K562 (cell line): ENCODE results near the gene DESI2. TPM values are rescaled to one million over a fixed set of nuclear protein-coding genes. Genes with fewer than 3 reads are reported as not detected.

Experiments
- ARNT ChIP-seq, 2 experiments: fragments of 450-650 bp; IDR thresholded peaks; 2 replicates each; pipeline ENCODE4 v1.6.1; 2016; ENCODE audit warnings: mild to moderate bottlenecking in 1 of 2
- CREB3L1 ChIP-seq: fragments of 450-650 bp; IDR thresholded peaks from 2 replicates; pipeline ENCODE4 v1.6.1; 2014; ENCODE audit warnings: low read depth, mild to moderate bottlenecking, moderate library complexity, borderline replicate concordance
- DIDO1 ChIP-seq: fragments of 450-650 bp; IDR thresholded peaks from 2 replicates; pipeline ENCODE4 v1.6.1; 2016; ENCODE audit warnings: low read depth, missing biosample characterization, missing genetic modification characterization
- DLX4 ChIP-seq: fragments of 250-450 bp; sonication (Bioruptor Pico); IDR thresholded peaks from 2 replicates; pipeline ENCODE4 v1.6.1; 2021; ENCODE audit warnings: mild to moderate bottlenecking
- ESRRA ChIP-seq: fragments of 450-650 bp; IDR thresholded peaks from 2 replicates; pipeline ENCODE4 v1.6.1; 2014; ENCODE audit warnings: low read depth, mild to moderate bottlenecking, moderate library complexity, borderline replicate concordance
- HNRNPK ChIP-seq: fragments of 200-400 bp; formaldehyde crosslinking; IDR thresholded peaks from one replicate; pipeline ENCODE4 v1.6.1; 2018; ENCODE audit warnings: mild to moderate bottlenecking, low read depth, low read length; ENCODE audit not compliant: poor library complexity, severe bottlenecking
- KAT2B ChIP-seq: IDR thresholded peaks from one replicate; pipeline ENCODE4 v1.6.1; 2012; ENCODE audit warnings: low read depth, mild to moderate bottlenecking, control low read depth, inconsistent platforms, low read length, moderate library complexity
- KAT7 ChIP-seq: sonication (generic); formaldehyde crosslinking; IDR thresholded peaks from 2 replicates; pipeline ENCODE4 v1.8.0; 2022; ENCODE audit warnings: missing genetic modification reagents, mild to moderate bottlenecking, borderline replicate concordance
- KLF1 ChIP-seq: fragments of 450-650 bp; IDR thresholded peaks from 2 replicates; pipeline ENCODE4 v1.6.1; 2016; ENCODE audit warnings: missing genetic modification characterization, missing compliant biosample characterization
- MED1 ChIP-seq: sonication (generic); formaldehyde crosslinking; IDR thresholded peaks from 2 replicates; pipeline ENCODE4 v1.8.1; 2023; ENCODE audit warnings: missing genetic modification reagents, borderline replicate concordance
- NFRKB ChIP-seq: fragments of 450-650 bp; IDR thresholded peaks from 2 replicates; pipeline ENCODE4 v1.6.1; 2016; ENCODE audit warnings: low read depth
- NR0B1 ChIP-seq: fragments of 450-650 bp; IDR thresholded peaks from one replicate; pipeline ENCODE4 v1.6.1; 2018; ENCODE audit warnings: mild to moderate bottlenecking, moderate library complexity; ENCODE audit not compliant: partially characterized antibody
- NR1H2 ChIP-seq: sonication (generic); formaldehyde crosslinking; IDR thresholded peaks from 2 replicates; pipeline ENCODE4 v1.4.0; 2020; ENCODE audit warnings: mild to moderate bottlenecking, missing genetic modification reagents
- POLR3G ChIP-seq: IDR thresholded peaks from 2 replicates; pipeline ENCODE4 v1.6.1; 2011; ENCODE audit not compliant: insufficient read length, insufficient replicate concordance; ENCODE audit errors: extremely low read depth
- PTTG1 ChIP-seq: fragments of 450-650 bp; IDR thresholded peaks from 2 replicates; pipeline ENCODE4 v1.6.1; 2016; ENCODE audit warnings: low read depth, mild to moderate bottlenecking, missing genetic modification characterization, missing compliant biosample characterization
- RFX5 ChIP-seq: IDR thresholded peaks from 2 replicates; pipeline ENCODE4 v1.6.1; 2011; ENCODE audit warnings: low read depth, mild to moderate bottlenecking, improper control_type of control experiment, low read length
- SMAD4 ChIP-seq: fragments of 250-450 bp; sonication (Bioruptor Pico); conservative IDR thresholded peaks from 2 replicates; pipeline ENCODE4 v1.8.0; 2021; ENCODE audit warnings: inconsistent platforms, mild to moderate bottlenecking, moderate library complexity
- SRSF7 ChIP-seq: fragments of 200-400 bp; formaldehyde crosslinking; optimal IDR thresholded peaks from 2 replicates; pipeline ENCODE3; 2017; ENCODE audit warnings: mild to moderate bottlenecking, low read depth, low read length
- TARDBP ChIP-seq: fragments of 450-650 bp; IDR thresholded peaks from 2 replicates; pipeline ENCODE4 v1.6.1; 2016
- TFAM ChIP-seq: fragments of 250-450 bp; sonication (Bioruptor Pico); conservative IDR thresholded peaks from 2 replicates; pipeline ENCODE4 v1.5.0; 2021; ENCODE audit warnings: mild to moderate bottlenecking, moderate library complexity
- XRCC4 ChIP-seq: IDR thresholded peaks from one replicate; pipeline ENCODE4 v1.6.1; 2011; ENCODE audit not compliant: insufficient read depth, insufficient read length; ENCODE audit errors: extremely low read depth
- ZBTB12 ChIP-seq: fragments of 250-450 bp; sonication (Bioruptor Pico); IDR thresholded peaks from 2 replicates; pipeline ENCODE4 v1.4.0; 2020
- ZNF445 ChIP-seq: fragments of 250-450 bp; sonication (Bioruptor Pico); IDR thresholded peaks from 2 replicates; pipeline ENCODE4 v1.4.0; 2020; ENCODE audit warnings: low read depth, mild to moderate bottlenecking, moderate library complexity
- ZNF583 ChIP-seq: fragments of 250-450 bp; sonication (Bioruptor Pico); IDR thresholded peaks from 2 replicates; pipeline ENCODE4 v1.4.0; 2020
- ZNF766 ChIP-seq: fragments of 200-800 bp; sonication (Bioruptor generic); conservative IDR thresholded peaks from 2 replicates; pipeline ENCODE4 v1.6.1; 2016; ENCODE audit warnings: missing genetic modification characterization, missing compliant biosample characterization
- ZNF780A ChIP-seq: fragments of 250-450 bp; sonication (Bioruptor Pico); IDR thresholded peaks from 2 replicates; pipeline ENCODE4 v1.5.0; 2021; ENCODE audit warnings: mild to moderate bottlenecking
- polyA plus RNA-seq, 8 experiments: library from polyadenylated mRNA; depleted of rRNA in 4 of 8; stranded (reverse) in 5 of 8; unstranded in 3 of 8; fragments of >200 nt; fragmentation: Nextera tagmentation in 2 of 8; fragmentation: Illumina TruSeq in 1 of 8; extraction: Ambion mirVana in 2 of 8; extraction: Trizol in 1 of 8; gene quantifications; 2 replicates each; pipeline versions ENCODE4 v1.2.1 to v1.2.3, GENCODE V29; 2011 to 2014; ENCODE audit warnings: inconsistent platforms in 1 of 8, missing spikeins in 1 of 8
- total RNA-seq, 7 experiments: library from RNA; depleted of rRNA in 6 of 7; stranded (reverse); fragments of >200 nt in 6 of 7; fragmentation: Illumina TruSeq in 2 of 7; extraction: Trizol in 2 of 7; gene quantifications; 2 replicates each; pipeline versions ENCODE4 v1.2.1 to v1.2.3, GENCODE V29; 2011 to 2021; ENCODE audit warnings: low replicate concordance in 1 of 7

DESI2 gene
- total and polyA plus RNA-seq, 9 of the 15 experiments (the other 6 are each of a cell fraction or from before 2014, with no cell fraction given): 17.4 to 59.4 (median 38.4) TPM

- peak; percentile 37; the same call in 1 of the 2 replicates for TF ChIP-seq NR1H2 (CRISPR knock-in tag)
- TF ChIP-seq SMAD4 (CRISPR knock-in tag): no peak
- peak in 1 of 2 experiments; percentile 69; a peak in 1 of 4 replicates for TF ChIP-seq ARNT (IDR thresholded peaks at IDR 0.05)
- no peak for TF ChIP-seq XRCC4
- no peak for TF ChIP-seq NR0B1
- no peak for TF ChIP-seq SRSF7
- no peak for TF ChIP-seq ZNF583 (CRISPR knock-in tag)
- no peak for TF ChIP-seq ESRRA
- TF ChIP-seq RFX5: no peak
- no peak for TF ChIP-seq TFAM (CRISPR knock-in tag)
- TF ChIP-seq NFRKB: 0 out of 2 replicates have a peak, but pooled peaks have one; percentile 23
- no peak for TF ChIP-seq DIDO1 (tag)
- TF ChIP-seq TARDBP: peak; percentile 17; the same call in 1 of the 2 replicates
- no peak for TF ChIP-seq MED1
- no peak for TF ChIP-seq HNRNPK
- no peak for TF ChIP-seq ZBTB12 (CRISPR knock-in tag)
- 0 out of 2 replicates have a peak, but pooled peaks have one; percentile 43 for TF ChIP-seq ZNF445 (CRISPR knock-in tag)
- TF ChIP-seq ZNF766 (CRISPR knock-in tag): no peak
- TF ChIP-seq KAT7 (CRISPR knock-in tag): no peak
- TF ChIP-seq CREB3L1: no peak
- TF ChIP-seq KLF1 (tag): no peak
- TF ChIP-seq ZNF780A (CRISPR knock-in tag): 0 out of 2 replicates have a peak, but pooled peaks have one; percentile 26
- no peak for TF ChIP-seq POLR3G
- no peak for TF ChIP-seq KAT2B
- TF ChIP-seq PTTG1 (tag): no peak
- no peak for TF ChIP-seq DLX4
These were observed 837 bp upstream of the DESI2 start (continued) for GRCh38 chr1:244651956-244652622.
